ENCODE results near the gene S100A9. TPM values are rescaled to one million over a fixed set of nuclear protein-coding genes. Genes with fewer than 3 reads are reported as not detected.

S100A9 gene
- total RNA-seq, 2 donors from 2014 or later = 158 to 525 TPM

DNA sequence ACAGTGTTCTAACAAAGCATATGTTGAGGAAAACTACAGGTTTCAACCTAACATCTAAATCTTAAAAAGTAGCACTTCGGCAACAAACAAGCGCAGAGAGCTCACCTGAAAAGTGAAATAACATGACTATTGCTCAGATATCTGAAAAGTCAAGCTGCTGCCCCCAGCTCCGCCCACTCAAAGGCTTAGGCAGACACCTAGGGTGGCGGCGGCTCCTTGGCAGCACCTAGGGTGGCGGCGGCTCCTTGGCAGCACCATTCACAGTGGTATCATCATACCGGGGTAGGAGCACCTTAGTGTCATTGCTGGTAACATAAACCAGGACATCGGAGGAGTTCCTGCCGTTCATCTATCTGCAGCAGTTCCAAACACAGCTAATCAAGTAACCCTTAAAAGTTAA lies 21.9 kb downstream of the S100A9 start:
- DNase-seq (ENCODE audit: low spot score) = no peak
- intact Hi-C loops (cut with DNase I) = no loop called here

DNA sequence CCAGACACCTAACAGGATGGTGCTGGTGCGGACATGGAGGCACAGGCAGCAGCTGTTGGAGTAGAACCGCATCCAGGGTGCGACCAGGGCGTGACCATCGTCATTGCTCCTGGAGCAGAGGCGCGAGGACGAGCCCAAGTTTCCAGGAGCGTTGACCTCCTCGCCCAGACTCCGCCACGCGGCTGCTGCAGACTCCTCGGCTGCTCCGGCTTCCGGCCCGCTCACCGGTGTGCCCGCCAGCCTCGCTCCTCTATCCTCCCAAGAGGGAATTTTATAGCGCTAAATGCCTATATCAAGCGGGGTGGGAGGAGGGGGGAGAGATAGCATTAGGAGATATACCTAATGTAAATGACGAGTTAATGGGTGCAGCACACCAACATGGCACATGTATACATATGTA lies 23.1 kb downstream of the S100A9 start:
- no peak for DNase-seq (ENCODE audit: low spot score)
- intact Hi-C loops (cut with DNase I) = no loop called here

DNA sequence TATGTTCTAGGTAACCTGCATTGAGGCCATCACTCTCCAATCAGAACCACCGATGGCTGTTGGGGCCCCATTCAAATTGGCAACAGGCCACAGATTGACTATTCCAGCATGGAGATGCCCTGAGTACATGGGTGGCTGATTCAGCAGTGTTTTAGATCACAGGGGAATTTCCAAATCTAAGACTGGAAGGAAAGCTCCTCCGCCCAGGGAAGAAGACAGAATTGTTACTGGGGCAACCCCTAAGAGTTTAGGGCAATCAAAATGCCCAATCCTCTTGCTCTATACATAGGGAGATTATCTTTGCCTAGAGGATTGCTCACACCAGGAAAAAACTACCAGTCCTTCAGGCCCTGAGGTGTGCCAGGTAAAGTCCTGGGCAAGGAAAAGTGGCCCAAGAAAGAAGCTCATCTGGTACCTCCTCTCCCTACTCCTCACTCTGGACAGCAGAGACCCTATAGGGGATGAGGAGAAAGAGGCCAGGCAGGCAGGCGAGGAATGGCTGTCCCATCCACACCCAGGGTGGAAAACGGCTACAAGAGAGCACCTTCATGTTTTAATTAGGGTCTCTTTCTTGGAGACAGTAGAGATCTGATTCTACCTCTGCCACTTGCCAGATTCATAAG lies 27.4 kb downstream of the S100A9 start:
- DNase-seq (ENCODE audit: low spot score) = no peak
- intact Hi-C loops (cut with DNase I) = no loop called here

DNA sequence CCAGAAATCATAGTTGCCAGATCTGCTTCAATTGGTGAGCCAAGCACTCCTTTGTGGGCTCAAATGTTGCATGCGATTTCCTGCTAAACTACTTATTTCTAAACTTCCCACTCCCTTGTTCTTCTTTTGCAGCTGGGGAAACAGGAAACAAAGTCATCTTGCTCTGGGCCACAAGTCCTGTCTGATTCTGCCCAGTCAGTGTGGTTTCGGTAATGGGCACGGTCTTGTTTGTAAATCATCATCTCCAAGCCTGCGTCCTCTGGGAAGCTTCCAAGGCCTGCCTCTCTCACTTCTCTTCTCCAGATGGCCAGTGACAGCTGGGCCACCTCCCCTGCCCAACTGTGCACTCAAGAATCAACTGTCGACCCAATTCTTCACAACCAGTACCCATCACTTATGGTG lies 28.8 kb downstream of the S100A9 start:
- intact Hi-C loops (cut with DNase I) = no loop called here
- peak; percentile 88 for DNase-seq (ENCODE audit: low spot score)

DNA sequence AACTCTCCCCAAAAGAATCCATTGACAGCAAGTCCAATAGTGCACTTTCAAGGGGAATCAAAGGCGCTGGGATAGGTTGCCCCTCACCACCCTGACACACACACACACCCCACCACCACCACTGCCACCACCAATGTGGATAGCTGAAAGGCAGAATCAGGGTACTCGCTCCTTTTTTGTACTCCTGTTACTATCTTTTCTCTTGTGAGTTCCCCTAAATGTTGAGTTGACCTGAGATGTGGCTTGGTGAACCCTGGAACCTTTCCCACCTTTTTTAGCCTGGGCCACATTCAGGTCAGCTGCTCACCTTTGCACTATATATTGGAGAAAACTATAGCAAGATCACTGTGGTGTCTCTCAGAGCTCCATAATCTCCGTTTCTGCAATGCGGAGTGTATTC lies 29.3 kb downstream of the S100A9 start:
- no peak for DNase-seq (ENCODE audit: low spot score)
- intact Hi-C loops (cut with DNase I) = no loop called here

DNA sequence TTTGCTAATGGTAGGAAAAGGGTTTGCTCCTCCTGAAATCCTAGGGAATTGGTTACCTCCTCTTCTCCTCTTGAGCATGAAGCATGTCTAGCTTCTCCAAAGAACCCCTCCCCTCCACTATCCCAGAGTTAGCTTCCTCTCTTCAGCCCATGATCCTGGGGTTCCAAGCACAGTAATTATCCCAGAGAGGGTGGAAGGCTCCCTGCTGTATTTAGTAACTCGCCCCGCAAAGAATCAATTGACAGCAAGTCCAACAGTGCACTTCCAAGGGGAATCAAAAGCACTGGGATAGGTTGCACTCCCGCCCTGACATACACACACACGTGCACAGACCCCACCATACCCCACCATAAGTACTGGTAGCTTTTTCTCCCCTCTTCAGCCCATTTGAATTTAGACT lies 30.1 kb downstream of the S100A9 start:
- DNase-seq (ENCODE audit: low spot score) = no peak
- intact Hi-C loops (cut with DNase I) = no loop called here

DNA sequence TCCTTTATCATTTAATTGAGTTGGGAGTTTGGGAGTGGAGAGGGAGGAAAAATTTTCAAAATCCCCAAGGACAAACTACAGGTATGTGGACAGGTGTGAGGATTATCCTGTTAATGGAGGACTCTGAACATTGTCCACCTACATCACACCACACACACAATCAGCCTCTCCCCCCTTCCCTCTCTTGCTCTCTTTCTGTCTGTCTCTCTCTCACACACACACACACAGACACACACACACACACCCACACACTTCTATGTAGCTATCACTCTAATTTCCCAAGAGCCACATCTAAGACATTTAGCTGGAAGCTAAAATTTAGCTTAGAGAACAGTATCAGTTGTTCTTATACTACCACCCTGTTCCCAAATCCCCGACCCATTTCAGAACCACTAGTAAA lies 31.7 kb downstream of the S100A9 start:
- DNase-seq (ENCODE audit: low spot score) = no peak
- intact Hi-C loops (cut with DNase I) = no loop called here

DNA sequence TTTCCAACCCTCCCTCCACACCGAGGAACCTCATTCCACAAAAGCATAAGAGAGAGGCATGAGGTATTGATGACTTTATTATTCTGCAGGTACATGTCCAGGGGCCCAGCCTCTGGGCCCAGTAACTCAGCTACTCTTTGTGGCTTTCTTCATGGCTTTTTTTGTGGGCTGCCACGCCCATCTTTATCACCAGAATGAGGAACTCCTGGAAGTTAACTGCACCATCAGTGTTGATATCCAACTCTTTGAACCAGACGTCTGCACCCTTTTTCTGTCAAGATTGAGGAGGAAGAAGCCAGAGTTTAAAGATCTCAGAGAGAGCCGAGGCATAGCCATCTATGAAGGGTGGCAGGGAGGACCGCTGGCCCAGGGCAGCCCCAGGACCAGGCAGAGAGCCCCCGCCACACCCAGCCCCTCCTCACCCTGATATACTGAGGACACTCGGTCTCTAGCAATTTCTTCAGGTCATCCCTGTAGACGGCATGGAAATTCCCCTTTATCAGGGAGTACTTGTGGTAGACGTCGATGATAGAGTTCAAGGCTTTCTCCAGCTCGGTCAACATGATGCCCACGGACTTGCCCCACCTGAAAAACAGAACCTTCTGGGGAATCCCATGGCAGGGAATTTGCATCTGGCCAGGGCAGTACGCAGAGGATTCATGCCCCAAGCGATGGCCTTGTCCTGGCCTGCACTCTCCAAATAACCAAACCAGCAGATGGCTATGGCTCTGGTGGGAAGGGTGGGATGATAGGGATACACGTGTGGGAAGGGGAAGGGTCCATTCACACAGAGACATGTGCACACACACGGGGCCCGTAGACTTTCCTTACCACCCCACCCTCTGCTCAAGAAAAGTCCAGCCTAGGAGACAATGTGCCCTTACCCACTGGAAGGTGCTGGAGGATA lies 32.6 kb downstream of the S100A9 start:
- intact Hi-C loops (cut with DNase I) = no loop called here
- no peak for DNase-seq (ENCODE audit: low spot score)

DNA sequence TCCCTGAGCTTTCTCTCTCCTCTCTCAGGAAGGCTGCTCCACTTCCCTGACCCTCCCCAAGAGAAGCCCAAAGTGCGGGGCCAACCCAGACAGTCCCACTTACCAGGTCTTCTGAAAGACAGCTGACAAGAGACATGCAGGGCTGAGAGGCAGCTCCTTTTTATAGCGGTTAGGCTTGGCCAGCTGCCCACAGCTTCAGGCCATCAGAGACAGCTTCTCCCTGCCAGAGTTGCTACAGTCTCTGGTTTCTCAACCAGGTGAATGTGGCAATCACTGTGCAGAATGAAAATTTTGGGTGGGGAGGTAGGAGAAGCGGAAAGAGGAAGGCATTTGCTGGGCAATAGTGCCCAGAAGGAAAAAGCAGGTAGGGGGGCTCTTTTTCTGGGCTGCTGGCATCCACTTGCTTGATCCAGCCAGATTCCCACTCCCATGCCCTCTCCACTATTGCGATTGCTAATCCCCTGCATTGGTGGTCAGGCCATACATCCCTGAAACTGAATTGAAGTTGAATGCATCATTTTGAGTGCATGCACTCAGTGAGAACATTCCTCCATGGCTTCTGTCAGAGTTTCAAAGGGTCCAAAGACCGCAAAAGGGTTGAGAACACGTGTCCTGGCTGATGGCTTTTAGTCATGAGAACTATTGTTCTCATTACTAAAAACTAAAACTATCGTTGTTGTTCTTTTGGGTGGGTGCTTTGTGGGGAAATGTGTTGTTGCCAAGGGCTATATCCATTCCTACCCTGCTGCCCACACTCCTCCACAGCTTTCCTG lies 33.5 kb downstream of the S100A9 start, which contains the start of gene S100A8:
Gene S100A8 (minus strand): TSS at position 136 of the 773 bp plus-strand sequence. CDS start 538 bp downstream, outside the sequence.
- intact Hi-C loops (cut with DNase I) = no loop called here
- DNase-seq (ENCODE audit: low spot score) = peak; percentile 92

DNA sequence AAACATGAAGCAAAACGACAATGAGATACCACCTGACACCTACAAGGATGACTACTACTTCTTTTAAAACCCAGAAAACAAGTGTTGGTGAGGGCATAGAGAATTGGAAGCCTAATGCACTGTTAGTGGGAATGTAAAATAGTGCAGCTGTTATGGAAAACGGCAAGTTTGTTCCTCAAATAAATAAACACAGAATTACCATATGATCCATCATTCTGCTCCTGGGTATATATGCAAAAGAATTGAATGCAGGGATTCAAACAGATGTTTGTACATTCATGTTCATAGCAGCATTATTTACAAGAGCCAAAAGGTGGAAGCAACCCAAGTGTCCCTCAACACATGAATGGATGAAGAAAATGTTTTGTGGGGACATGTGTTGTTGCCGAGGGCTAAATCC lies 34.6 kb downstream of the S100A9 start:
- no peak for DNase-seq (ENCODE audit: low spot score)
- intact Hi-C loops (cut with DNase I) = no loop called here

DNA sequence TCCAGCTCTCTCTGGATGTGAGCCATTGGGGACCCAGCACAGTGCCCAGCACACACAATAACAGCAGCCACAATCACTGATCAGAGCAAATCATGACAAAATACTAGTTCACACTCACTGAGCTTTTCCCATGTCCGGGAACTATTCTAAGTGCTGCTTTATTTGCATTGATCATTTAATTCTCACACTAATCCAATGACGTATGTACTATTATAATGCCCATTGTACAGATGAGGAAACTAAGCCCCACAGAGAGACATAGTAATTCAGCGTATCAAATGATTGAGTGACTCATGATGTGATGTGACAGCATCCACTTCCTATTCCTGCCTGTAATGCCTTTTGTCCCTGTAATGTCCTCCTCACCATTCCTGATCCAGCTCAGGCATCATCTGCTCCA lies 35.2 kb downstream of the S100A9 start:
- no peak for DNase-seq (ENCODE audit: low spot score)
- intact Hi-C loops (cut with DNase I) = no loop called here

DNA sequence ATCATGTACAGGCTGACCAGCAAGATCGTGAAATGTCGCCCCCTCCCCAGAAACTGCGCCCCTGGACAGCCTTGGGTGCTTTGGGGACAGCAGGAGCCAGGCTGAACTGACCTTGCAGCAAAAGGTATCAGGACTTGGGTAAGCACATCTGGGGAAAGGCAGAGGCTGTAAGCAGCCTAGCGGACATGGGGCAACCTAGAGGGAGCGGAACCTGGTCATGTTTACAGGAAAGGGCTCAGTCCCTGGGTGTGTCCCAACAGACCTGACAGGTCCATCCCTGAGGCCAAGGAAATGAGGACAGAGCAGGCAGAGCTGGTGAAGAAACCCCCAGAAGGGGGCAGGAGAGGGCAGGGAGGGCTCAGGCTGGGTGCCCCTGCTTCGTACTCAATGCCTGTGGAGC lies 36.3 kb downstream of the S100A9 start:
- no peak for DNase-seq (ENCODE audit: low spot score)
- intact Hi-C loops (cut with DNase I) = no loop called here

DNA sequence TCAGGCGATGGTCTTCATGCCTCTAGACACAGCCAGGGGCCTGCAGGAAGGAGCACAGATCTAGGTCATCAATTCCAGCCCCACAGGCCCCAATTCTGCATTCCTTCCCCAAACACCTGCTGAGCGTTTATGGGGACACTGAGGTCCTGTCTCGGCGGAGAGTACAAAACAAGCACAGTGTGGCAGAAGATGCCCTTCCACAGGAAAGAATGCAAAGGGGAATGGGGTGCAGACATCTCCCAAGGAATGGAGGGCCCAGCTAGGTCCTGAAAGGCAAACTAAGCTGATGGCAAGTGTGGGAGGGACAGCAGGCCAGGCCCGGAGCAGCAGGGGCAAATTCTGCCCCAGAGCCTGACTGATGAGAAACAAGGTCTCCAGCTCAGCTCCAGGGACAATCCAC lies 36.7 kb downstream of the S100A9 start:
- intact Hi-C loops (cut with DNase I) = no loop called here
- no peak for DNase-seq (ENCODE audit: low spot score)

DNA sequence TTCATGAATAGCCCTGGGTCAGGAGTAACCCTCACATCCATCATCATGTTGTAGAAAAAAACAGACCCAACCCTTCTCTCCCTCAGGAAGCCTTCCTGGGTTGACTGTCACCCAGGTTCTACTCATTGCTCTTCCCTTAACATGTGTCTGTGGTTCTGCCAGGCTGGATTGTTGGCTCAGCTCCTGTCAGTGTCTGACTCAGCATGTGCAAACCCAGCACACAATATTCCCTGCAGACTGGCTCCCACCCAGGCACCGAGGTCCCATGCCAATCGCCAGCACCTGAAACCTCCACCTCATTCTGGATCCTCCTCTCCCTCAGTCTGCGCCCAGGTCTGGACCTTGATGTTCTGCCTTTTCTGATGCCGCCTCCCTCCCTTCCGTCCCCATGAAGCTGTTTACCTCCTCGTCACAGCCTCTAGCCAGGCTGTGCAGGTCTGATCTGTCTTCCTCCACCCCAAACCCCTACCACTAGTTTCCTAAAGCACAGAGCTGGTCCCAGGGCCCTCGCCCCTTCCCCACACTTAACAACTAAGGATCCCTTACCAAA lies 37.6 kb downstream of the S100A9 start:
- no peak for DNase-seq (ENCODE audit: low spot score)
- intact Hi-C loops (cut with DNase I) = no loop called here

DNA sequence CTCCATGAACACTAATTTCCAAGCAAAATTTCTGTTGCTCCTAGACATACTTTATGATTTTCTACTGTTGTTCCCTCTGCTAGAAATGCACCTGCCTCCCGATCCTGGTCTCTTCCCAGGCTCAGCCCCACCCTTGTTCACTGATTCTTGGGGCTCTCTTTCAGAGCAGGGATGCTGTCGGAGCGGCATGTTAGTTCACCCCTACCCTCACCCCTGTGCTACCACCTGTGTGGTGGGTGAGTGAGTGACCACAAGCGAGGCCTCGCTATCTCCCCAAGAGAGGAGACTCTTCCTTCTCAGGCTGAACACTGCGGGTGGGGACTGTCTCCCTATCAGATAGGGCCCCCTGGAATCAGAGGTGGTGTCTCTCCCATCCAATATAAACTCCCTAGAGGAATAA lies 38.1 kb downstream of the S100A9 start:
- intact Hi-C loops (cut with DNase I) = no loop called here
- no peak for DNase-seq (ENCODE audit: low spot score)

DNA sequence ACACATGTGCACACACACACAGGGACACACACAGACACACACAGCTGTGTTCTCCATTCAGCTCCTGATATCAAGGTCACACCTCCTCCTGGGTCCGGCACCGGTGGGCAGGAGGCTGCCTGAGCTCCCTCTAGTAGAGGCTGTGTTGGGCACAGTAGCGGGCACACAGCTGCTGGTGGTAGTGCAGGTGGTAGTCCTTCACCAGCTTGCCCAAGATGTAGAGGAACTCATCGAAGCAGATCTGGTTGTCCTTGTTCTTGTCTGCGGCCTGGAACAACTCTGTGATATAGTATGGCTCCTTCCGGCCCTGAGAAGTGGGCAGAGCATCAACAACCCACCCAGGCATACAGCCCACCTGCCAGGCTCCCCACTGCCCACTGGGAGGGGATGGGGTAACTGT lies 38.8 kb downstream of the S100A9 start:
- intact Hi-C loops (cut with DNase I) = no loop called here

DNA sequence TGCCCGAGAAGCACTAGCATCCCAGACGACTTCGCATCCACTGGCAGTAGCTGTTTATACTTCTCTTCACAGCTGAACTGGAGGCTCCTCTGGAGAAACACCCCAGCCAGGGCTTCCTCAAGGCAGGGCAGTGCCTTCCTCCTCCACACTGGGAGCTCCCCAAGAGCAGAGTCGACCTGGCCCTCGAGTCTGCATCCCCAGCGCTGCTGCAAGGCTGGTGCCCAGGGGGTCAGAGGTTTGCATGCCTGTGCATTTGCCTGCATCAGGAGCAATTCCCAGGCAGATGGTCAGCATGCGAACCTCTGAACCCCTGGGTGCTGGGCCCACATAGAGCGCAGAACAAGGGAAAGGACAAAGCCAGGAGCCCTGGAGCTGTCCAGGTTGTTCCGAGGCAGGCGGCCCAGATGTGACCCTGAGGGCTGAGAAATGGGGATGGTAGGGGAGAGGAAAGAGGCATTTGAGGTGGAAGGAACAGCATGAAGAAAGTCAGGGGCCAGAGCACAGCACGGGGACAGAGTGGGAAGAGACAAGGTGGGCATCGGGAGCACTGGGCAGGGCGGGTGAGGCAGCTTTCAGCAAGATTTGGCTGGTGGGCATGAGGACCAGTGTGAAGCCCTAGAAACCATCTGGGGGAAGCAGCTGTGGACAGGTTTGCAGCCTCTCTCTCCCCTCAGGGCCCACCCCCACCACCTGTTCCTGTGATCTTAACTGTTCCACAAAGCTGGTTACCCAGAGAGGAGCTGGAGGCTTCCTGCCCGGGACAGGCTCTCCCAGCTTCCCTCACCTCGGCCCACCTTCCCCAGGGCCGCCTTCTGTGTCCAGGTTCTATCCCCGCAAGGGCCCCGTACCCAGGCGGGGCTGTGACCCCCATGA lies 39.6 kb downstream of the S100A9 start:
- intact Hi-C loops (cut with DNase I) = no loop called here

More for the DNA sequence above, 38.8 kb downstream of the S100A9 start:
- DNase-seq (ENCODE audit: low spot score) = no peak

DNA sequence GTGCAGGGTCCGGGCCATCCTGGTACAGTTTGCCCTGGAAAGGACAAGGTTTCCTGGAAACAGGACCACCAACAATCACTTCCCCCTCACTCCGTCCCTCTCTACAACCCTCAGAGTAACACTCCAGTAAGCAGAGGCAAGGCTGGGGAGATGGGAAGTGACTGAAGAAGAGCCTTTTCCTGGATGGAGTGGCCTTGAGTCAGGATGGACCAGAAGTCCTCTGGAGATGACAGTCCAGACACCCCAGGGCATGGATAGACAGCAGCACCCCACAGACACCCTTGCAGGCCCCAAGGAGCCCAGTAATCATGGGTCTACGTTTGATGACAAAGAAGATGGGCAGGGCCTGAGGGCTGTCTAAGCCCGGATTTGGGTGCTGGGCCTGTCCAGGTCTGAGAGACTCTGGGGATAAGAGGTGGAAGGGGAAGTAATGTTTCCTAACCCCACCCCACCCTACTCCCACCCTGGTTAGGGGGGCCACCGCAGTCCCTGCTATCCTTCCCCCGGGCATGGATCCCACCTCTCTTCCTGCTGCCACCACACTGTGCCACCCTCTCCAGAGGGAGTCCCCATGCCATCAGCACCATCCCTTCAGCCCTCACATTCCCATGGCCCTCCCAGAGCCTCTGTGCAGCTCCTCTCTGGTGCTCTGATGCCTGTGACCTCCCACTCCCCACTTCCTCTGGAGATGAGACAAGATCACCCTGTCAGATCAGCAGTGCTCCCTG lies 40.4 kb downstream of the S100A9 start:
- intact Hi-C loops (cut with DNase I) = no loop called here
- no peak for DNase-seq (ENCODE audit: low spot score)

More for the DNA sequence above, 39.6 kb downstream of the S100A9 start:
- no peak for DNase-seq (ENCODE audit: low spot score)
